Measurements from ENCODE around the gene ZG16B.

The ZG16B gene

GRCh38 chr16:2808181-2808580 is 21.9 kb upstream of the ZG16B start:
- no peak for DNase-seq

- DNase-seq = no peak
Observed at GRCh38 chr16:2809149-2809760, 20.8 kb upstream of the ZG16B start.

- DNase-seq = no peak
Observed at GRCh38 chr16:2810651-2811050, 19.5 kb upstream of the ZG16B start.

- peak; percentile 40 for DNase-seq
Observed at GRCh38 chr16:2811703-2812471, 18.2 kb upstream of the ZG16B start.

GRCh38 chr16:2813771-2814221 is 16.3 kb upstream of the ZG16B start:
- DNase-seq = no peak

- no peak for DNase-seq
Observed at GRCh38 chr16:2814551-2815298, 15.4 kb upstream of the ZG16B start.

GRCh38 chr16:2815299-2815771 is 14.8 kb upstream of the ZG16B start:
- no peak for DNase-seq

GRCh38 chr16:2816751-2817339 is 13.3 kb upstream of the ZG16B start, which contains the start of gene PRSS21:
TSS of gene PRSS21 (plus strand) at chr16:2817237. CDS start at chr16:2817269, 32 bp downstream.
- DNase-seq = peak; percentile 81

- DNase-seq = peak; percentile 49
Observed at GRCh38 chr16:2817340-2818271, 12.5 kb upstream of the ZG16B start.

- no peak for DNase-seq
Observed at GRCh38 chr16:2818272-2818876, 11.7 kb upstream of the ZG16B start.

- DNase-seq = no peak
Observed at GRCh38 chr16:2819179-2819938, 10.7 kb upstream of the ZG16B start.

- no peak for DNase-seq
Observed at GRCh38 chr16:2819939-2820835, 9.9 kb upstream of the ZG16B start.

- DNase-seq = no peak
Observed at GRCh38 chr16:2820836-2821486, 9.1 kb upstream of the ZG16B start.

GRCh38 chr16:2821487-2822157 is 8.5 kb upstream of the ZG16B start:
- DNase-seq = no peak

GRCh38 chr16:2822158-2822495 is 8.0 kb upstream of the ZG16B start:
- no peak for DNase-seq

GRCh38 chr16:2822496-2822895 is 7.6 kb upstream of the ZG16B start:
- no peak for DNase-seq

GRCh38 chr16:2824626-2825025 is 5.5 kb upstream of the ZG16B start:
- no peak for DNase-seq

GRCh38 chr16:2825049-2825742 is 4.9 kb upstream of the ZG16B start:
- DNase-seq = no peak

Measured in NCI-H82 (cell line).